ENCODE results near the gene SMCR8.

DNA sequence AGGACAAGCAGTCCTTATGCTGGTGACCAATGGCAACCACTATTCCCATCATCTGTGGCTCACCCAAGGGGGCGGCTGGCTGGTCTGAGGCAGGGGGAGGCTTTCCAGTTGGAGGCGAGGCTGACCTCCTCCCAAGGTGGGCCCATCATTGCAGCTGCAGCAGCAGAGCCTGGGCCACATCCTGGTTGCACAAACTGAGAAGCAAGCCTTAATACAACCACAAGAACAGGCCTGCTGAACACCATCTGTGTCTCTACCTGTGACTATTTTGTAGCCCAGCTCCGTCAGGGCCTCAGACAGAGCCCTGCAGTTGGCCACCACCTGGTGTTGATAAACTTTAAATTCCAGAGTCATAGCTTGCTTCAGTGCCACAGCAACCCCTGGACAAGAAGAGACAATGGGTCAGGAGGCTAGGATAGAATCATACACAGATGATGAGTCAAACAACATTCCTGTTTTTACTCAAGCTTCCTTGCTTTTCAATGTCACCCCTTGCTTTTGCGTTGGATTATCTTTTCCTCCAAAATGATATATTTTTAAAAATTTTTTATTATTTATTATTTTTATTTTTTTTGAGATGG lies 17.9 kb downstream of the SMCR8 start:
- TF ChIP-seq POLR2AphosphoS5 (IDR thresholded peaks at IDR 0.05; ENCODE audit: borderline replicate concordance, low read depth, low read length) (no peak), EZH2 (IDR thresholded peaks at IDR 0.05) (no peak), FOXP2 (optimal IDR thresholded peaks at IDR 0.05; ENCODE audit: control extremely low read depth, extremely low read length, insufficient read depth) (no peak)

All from SK-N-MC (cell line).